ENCODE results near the gene STAT1. TPM values are rescaled to one million over a fixed set of nuclear protein-coding genes. Genes with fewer than 3 reads are reported as not detected.
A peak's percentile ranks its signal among the peaks of the same experiment; 100 is the strongest.

Gene STAT1
- total and polyA plus RNA-seq, 9 of the 15 experiments (the other 6 are each of a cell fraction or from before 2014, with no cell fraction given), result 8.7 to 34.4 (median 26.8) TPM

DNA sequence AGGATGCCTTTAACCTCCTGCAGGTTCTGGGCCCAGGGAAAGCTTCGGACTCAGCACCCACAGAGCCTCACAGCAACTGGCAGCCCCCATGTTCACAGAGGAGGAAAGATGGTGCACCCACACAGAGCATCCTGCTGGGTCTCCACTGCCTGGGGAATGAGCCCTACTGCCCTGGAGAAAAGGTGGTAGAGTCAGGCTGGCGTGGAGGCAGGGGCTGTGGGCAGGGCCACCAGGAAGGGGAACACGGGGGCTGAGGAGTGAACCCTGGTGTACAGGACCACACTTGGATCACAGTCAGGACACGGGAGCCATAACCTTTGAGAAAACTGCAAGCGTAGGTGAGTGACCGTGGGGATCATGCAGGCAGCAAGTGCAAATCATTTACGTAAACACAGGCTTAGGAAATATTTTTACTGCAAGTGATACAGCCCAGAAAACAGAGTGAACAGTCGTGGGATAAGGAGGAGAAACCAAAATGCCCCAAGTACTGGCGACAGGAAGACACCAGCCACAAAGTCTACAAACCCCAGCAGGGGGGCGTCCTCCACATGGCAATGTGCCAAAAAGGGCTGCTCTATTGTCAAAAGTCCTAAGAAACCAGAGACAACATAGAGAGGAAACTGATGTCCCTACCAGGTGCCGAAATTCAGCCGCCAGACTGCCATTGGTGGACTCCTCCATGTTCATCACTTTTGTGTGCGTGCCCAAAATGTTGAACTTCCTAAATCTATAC, 27.6 kb downstream of the STAT1 start:
- WGBS (ENCODE audit: insufficient coverage, low coverage, missing lambda C conversion rate), result 86% methylated on average over 11 of the region's 13 CpGs
- no TSS peak for BruUV-seq (replicated peaks)
- Histone ChIP-seq H3K79me2 (ENCODE audit: control insufficient read depth, insufficient read depth, low read length) (no peaks in the 10 kb centered on the region), H3K4me2 (ENCODE audit: insufficient read depth, low read length) (no peak overlapping the region), H4K20me1 (replicated peaks; ENCODE audit: control insufficient read depth, insufficient read depth, low read length) (no peaks in the 10 kb centered on the region), H3K9me1 (ENCODE audit: control insufficient read depth, insufficient read depth, low read length) (no peaks in the 10 kb centered on the region), H3K9me3 (replicated peaks; ENCODE audit: control insufficient read depth, insufficient read depth, low read depth, low read length) (no peaks in the 10 kb centered on the region), H3K27me3 (ENCODE audit: control insufficient read depth in 2 of 2, insufficient read depth in 2 of 2, low read length in 2 of 2) (no peaks in the 10 kb centered on the region), H3K36me3 (ENCODE audit: control insufficient read depth, insufficient read depth, low read length) (peaks cover 92% of the 10 kb centered on the region; the same call in 2 of the 3 replicates), H2AFZ (ENCODE audit: low read depth, low read length) (no peak overlapping the region), H3K27ac (ENCODE audit: extremely low read depth, low read depth, low read length) (no peak overlapping the region), H3K4me3 (no peak overlapping the region), H3K4me1 (replicated peaks in 1 of 2; ENCODE audit: control insufficient read depth in 2 of 2, insufficient read depth in 2 of 2, low read length in 2 of 2) (no peaks in the 10 kb centered on the region), H3K9ac (ENCODE audit: insufficient read depth in 1 of 2, low read depth in 2 of 2, low read length in 2 of 2) (no peak overlapping the region)
- POLR2A ChIA-PET, result no interaction called here
- in situ Hi-C loops (cut with MboI), result no loop called here
- CTCF ChIA-PET (ENCODE audit: low intra/inter-chr PET ratio), result no interaction called here
- DNase-seq (ENCODE audit: extremely low read depth in 1 of 4, low spot score in 3 of 4) (peak; percentile 17 to 25 (median 20)), FAIRE-seq (no peak), ATAC-seq (no peak)
- intact Hi-C loops (cut with micrococcal nuclease), result no loop called here
- TF ChIP-seq ZNF197 (CRISPR knock-in tag; IDR thresholded peaks at IDR 0.05; ENCODE audit: low read depth) (no peak), NFIC (IDR thresholded peaks at IDR 0.05) (peak; percentile 91)

DNA sequence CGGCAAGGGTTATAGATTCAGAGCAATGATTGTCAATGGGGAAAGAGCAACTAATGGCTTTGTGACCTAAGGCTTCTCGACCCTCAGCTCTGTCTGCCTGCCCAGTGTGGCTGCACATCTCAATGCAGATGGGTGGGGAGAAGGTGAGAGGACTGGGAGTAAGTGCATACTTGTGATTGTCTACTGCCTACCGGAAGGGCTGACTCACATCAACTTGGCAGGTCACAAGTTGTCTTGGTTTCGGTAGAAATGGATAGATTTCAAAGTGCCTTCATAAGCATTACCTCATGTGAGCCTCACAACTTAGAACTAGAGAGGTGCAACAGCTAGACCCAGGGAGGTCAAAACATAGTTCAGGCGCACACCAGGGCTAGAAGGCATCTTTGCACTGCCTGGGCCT, 29.4 kb downstream of the STAT1 start:
- no peak overlapping the region for H2AFZ ChIP-seq (ENCODE audit: low read depth, low read length)
- H3K4me2 ChIP-seq (ENCODE audit: insufficient read depth, low read length), result no peak overlapping the region
- H3K9ac ChIP-seq (ENCODE audit: insufficient read depth in 1 of 2, low read depth in 2 of 2, low read length in 2 of 2), result no peak overlapping the region
- no peak overlapping the region for H3K4me3 ChIP-seq
- no peak overlapping the region for H3K27ac ChIP-seq (ENCODE audit: extremely low read depth, low read depth, low read length)
- no peak for DNase-seq (ENCODE audit: extremely low read depth in 1 of 4, low spot score in 3 of 4)
- no TSS peak for BruUV-seq (replicated peaks)
- no peaks in the 10 kb centered on the region for H3K27me3 ChIP-seq (ENCODE audit: control insufficient read depth in 2 of 2, insufficient read depth in 2 of 2, low read length in 2 of 2)
- no peak for FAIRE-seq
- in situ Hi-C loops (cut with MboI) (no loop called here), intact Hi-C loops (cut with micrococcal nuclease) (no loop called here)
- ChIA-PET CTCF (ENCODE audit: low intra/inter-chr PET ratio) (no interaction called here), POLR2A (no interaction called here)
- no peaks in the 10 kb centered on the region for H3K79me2 ChIP-seq (ENCODE audit: control insufficient read depth, insufficient read depth, low read length)
- ATAC-seq, result no peak
- no peaks in the 10 kb centered on the region for H3K9me3 ChIP-seq (replicated peaks; ENCODE audit: control insufficient read depth, insufficient read depth, low read depth, low read length)
- H3K36me3 ChIP-seq (ENCODE audit: control insufficient read depth, insufficient read depth, low read length), result peaks cover 91% of the 10 kb centered on the region; the same call in 2 of the 3 replicates
- TF ChIP-seq NELFE (IDR thresholded peaks at IDR 0.05; ENCODE audit: insufficient read depth, insufficient read length) (no peak), GTF2F1 (IDR thresholded peaks at IDR 0.05; ENCODE audit: low read depth, low read length) (no peak), BHLHE40 (IDR thresholded peaks at IDR 0.05; ENCODE audit: low read length) (no peak), TEAD4 (IDR thresholded peaks at IDR 0.05; ENCODE audit: low read length) (no peak), TEAD4 (CRISPR knock-in tag; IDR thresholded peaks at IDR 0.05; ENCODE audit: borderline replicate concordance) (no peak), MAFF (IDR thresholded peaks at IDR 0.05; ENCODE audit: low read length) (no peak), SNIP1 (IDR thresholded peaks at IDR 0.05; ENCODE audit: low read depth) (no peak)
- TF ChIP-seq, protein P1, sequence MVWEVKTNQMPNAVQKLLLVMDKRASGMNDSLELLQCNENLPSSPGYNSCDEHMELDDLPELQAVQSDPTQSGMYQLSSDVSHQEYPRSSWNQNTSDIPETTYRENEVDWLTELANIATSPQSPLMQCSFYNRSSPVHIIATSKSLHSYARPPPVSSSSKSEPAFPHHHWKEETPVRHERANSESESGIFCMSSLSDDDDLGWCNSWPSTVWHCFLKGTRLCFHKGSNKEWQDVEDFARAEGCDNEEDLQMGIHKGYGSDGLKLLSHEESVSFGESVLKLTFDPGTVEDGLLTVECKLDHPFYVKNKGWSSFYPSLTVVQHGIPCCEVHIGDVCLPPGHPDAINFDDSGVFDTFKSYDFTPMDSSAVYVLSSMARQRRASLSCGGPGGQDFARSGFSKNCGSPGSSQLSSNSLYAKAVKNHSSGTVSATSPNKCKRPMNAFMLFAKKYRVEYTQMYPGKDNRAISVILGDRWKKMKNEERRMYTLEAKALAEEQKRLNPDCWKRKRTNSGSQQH (CRISPR knock-in tag; IDR thresholded peaks at IDR 0.05), result no peak
- TF ChIP-seq, protein P2, sequence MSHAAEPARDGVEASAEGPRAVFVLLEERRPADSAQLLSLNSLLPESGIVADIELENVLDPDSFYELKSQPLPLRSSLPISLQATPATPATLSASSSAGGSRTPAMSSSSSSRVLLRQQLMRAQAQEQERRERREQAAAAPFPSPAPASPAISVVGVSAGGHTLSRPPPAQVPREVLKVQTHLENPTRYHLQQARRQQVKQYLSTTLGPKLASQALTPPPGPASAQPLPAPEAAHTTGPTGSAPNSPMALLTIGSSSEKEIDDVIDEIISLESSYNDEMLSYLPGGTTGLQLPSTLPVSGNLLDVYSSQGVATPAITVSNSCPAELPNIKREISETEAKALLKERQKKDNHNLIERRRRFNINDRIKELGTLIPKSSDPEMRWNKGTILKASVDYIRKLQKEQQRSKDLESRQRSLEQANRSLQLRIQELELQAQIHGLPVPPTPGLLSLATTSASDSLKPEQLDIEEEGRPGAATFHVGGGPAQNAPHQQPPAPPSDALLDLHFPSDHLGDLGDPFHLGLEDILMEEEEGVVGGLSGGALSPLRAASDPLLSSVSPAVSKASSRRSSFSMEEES (CRISPR knock-in tag; IDR thresholded peaks at IDR 0.05), result no peak
- H4K20me1 ChIP-seq (replicated peaks; ENCODE audit: control insufficient read depth, insufficient read depth, low read length), result no peaks in the 10 kb centered on the region
- no peaks in the 10 kb centered on the region for H3K9me1 ChIP-seq (ENCODE audit: control insufficient read depth, insufficient read depth, low read length)
- 82% methylated on average over 4 of the region's 5 CpGs for WGBS (ENCODE audit: insufficient coverage, low coverage, missing lambda C conversion rate)
- H3K4me1 ChIP-seq (replicated peaks in 1 of 2; ENCODE audit: control insufficient read depth in 2 of 2, insufficient read depth in 2 of 2, low read length in 2 of 2), result no peaks in the 10 kb centered on the region

Measured in K562 (cell line).